ENCODE data around the gene EXOC3L2.

Gene EXOC3L2

GRCh38 chr19:45264781-45265317, 19.6 kb upstream of the EXOC3L2 start:
- H3K4me3 ChIP-seq (ENCODE audit: low read length), result no peak overlapping the region
- H3K4me2 ChIP-seq (ENCODE audit: low read depth, low read length), result no peak overlapping the region
- H3F3A ChIP-seq (ENCODE audit: insufficient read depth, low read length), result no peaks in the 10 kb centered on the region
- no peak overlapping the region for H3K9ac ChIP-seq (ENCODE audit: low read length)
- 0 out of 2 replicates have a peak, but pooled peaks cover 8% of the 10 kb centered on the region for H3K4me1 ChIP-seq (ENCODE audit: low read length)
- H3K36me3 ChIP-seq (replicated peaks; ENCODE audit: insufficient read depth, low read length), result no peaks in the 10 kb centered on the region
- H3K79me2 ChIP-seq (ENCODE audit: low read length), result no peaks in the 10 kb centered on the region
- no peak overlapping the region for H2AFZ ChIP-seq (ENCODE audit: low read length)
- H4K20me1 ChIP-seq (ENCODE audit: insufficient read depth, low read length), result no peaks in the 10 kb centered on the region
- no peaks in the 10 kb centered on the region for H3K27me3 ChIP-seq (replicated peaks; ENCODE audit: insufficient read depth, low read length)
- H3K27ac ChIP-seq (ENCODE audit: low read length), result no peak overlapping the region; the same call in 1 of the 2 replicates
- DNase-seq, result no peak
- no peaks in the 10 kb centered on the region for H3K9me3 ChIP-seq (replicated peaks; ENCODE audit: insufficient read depth, low read length)
- TF ChIP-seq CTCF (IDR thresholded peaks at IDR 0.05; ENCODE audit: low read length) (no peak), EZH2 (optimal IDR thresholded peaks at IDR 0.05; ENCODE audit: low read depth, low read length) (no peak), EZH2phosphoT487 (IDR thresholded peaks at IDR 0.05; ENCODE audit: low read length) (no peak)
- H3K9me2 ChIP-seq (replicated peaks; ENCODE audit: insufficient read depth, low read length), result no peaks in the 10 kb centered on the region

GRCh38 chr19:45263013-45263412, 17.8 kb upstream of the EXOC3L2 start:
- no peak overlapping the region for H3K9ac ChIP-seq (ENCODE audit: low read length)
- H3K4me2 ChIP-seq (ENCODE audit: low read depth, low read length), result no peak overlapping the region
- no peaks in the 10 kb centered on the region for H4K20me1 ChIP-seq (ENCODE audit: insufficient read depth, low read length)
- no peak overlapping the region for H2AFZ ChIP-seq (ENCODE audit: low read length)
- H3K9me2 ChIP-seq (replicated peaks; ENCODE audit: insufficient read depth, low read length), result no peaks in the 10 kb centered on the region
- H3F3A ChIP-seq (ENCODE audit: insufficient read depth, low read length), result no peaks in the 10 kb centered on the region
- DNase-seq, result no peak
- 0 out of 2 replicates have a peak, but pooled peaks cover 8% of the 10 kb centered on the region for H3K4me1 ChIP-seq (ENCODE audit: low read length)
- H3K9me3 ChIP-seq (replicated peaks; ENCODE audit: insufficient read depth, low read length), result no peaks in the 10 kb centered on the region
- TF ChIP-seq EZH2 (optimal IDR thresholded peaks at IDR 0.05; ENCODE audit: low read depth, low read length) (no peak), EZH2phosphoT487 (IDR thresholded peaks at IDR 0.05; ENCODE audit: low read length) (no peak), CTCF (IDR thresholded peaks at IDR 0.05; ENCODE audit: low read length) (no peak)
- H3K36me3 ChIP-seq (replicated peaks; ENCODE audit: insufficient read depth, low read length), result no peaks in the 10 kb centered on the region
- H3K27me3 ChIP-seq (replicated peaks; ENCODE audit: insufficient read depth, low read length), result no peaks in the 10 kb centered on the region
- no peak overlapping the region for H3K4me3 ChIP-seq (ENCODE audit: low read length)
- H3K27ac ChIP-seq (ENCODE audit: low read length), result no peak overlapping the region
- H3K79me2 ChIP-seq (ENCODE audit: low read length), result no peaks in the 10 kb centered on the region

- Histone ChIP-seq H3K4me1 (ENCODE audit: low read length) (0 out of 2 replicates have a peak, but pooled peaks cover 8% of the 10 kb centered on the region), H3K9me2 (replicated peaks; ENCODE audit: insufficient read depth, low read length) (no peaks in the 10 kb centered on the region), H3K9ac (ENCODE audit: low read length) (no peak overlapping the region), H3K36me3 (replicated peaks; ENCODE audit: insufficient read depth, low read length) (no peaks in the 10 kb centered on the region), H3K4me2 (ENCODE audit: low read depth, low read length) (no peak overlapping the region), H4K20me1 (ENCODE audit: insufficient read depth, low read length) (no peaks in the 10 kb centered on the region), H3K9me3 (replicated peaks; ENCODE audit: insufficient read depth, low read length) (no peaks in the 10 kb centered on the region), H3K27me3 (replicated peaks; ENCODE audit: insufficient read depth, low read length) (no peaks in the 10 kb centered on the region), H3K27ac (ENCODE audit: low read length) (no peak overlapping the region), H2AFZ (ENCODE audit: low read length) (no peak overlapping the region), H3K79me2 (ENCODE audit: low read length) (no peaks in the 10 kb centered on the region), H3F3A (ENCODE audit: insufficient read depth, low read length) (no peaks in the 10 kb centered on the region), H3K4me3 (ENCODE audit: low read length) (no peak overlapping the region)
- no peak for TF ChIP-seq EZH2phosphoT487 (IDR thresholded peaks at IDR 0.05; ENCODE audit: low read length)
- no peak for TF ChIP-seq EZH2 (optimal IDR thresholded peaks at IDR 0.05; ENCODE audit: low read depth, low read length)
- no peak for TF ChIP-seq CTCF (IDR thresholded peaks at IDR 0.05; ENCODE audit: low read length)
- DNase-seq, result no peak
Observed at GRCh38 chr19:45262570-45262969, 17.4 kb upstream of the EXOC3L2 start.
